ENCODE data around the gene AKAP14. TPM values are rescaled to one million over a fixed set of nuclear protein-coding genes. Genes with fewer than 3 reads are reported as not detected.
"Not testable (repeated sequence)": the region's sequence is repeated elsewhere in the genome, so short reads cannot be mapped to it uniquely, and the experiment has no call there.

AKAP14 gene
- total and polyA plus RNA-seq, 9 donors: not detected

- Histone ChIP-seq H3K27me3 (ENCODE audit: control insufficient read depth, insufficient read depth, low read length) (peaks cover 2% of the 10 kb centered on the region), H3K9me3 (replicated peaks; ENCODE audit: control insufficient read depth, low read depth, low read length) (no peaks in the 10 kb centered on the region), H3K27ac (ENCODE audit: low read length) (no peak overlapping the region), H3K4me3 (ENCODE audit: low read length) (no peak overlapping the region), H3K4me1 (ENCODE audit: control insufficient read depth, insufficient read depth, low read length) (no peaks in the 10 kb centered on the region), H3K36me3 (ENCODE audit: control insufficient read depth, insufficient read depth, low read length) (no peaks in the 10 kb centered on the region)
- DNase-seq: no peak
- WGBS (ENCODE audit: insufficient coverage): no CpG with 5 or more reads among the region's 5 CpGs
Observed at GRCh38 chrX:119919835-119920585, 24.3 kb downstream of the AKAP14 start.

- not testable (repeated sequence) for H3K27ac ChIP-seq (ENCODE audit: low read length); H3K4me3 ChIP-seq (ENCODE audit: low read length)
Observed at GRCh38 chrX:119922391-119922790, 26.7 kb downstream of the AKAP14 start.

GRCh38 chrX:119935215-119935874 lies 39.7 kb downstream of the AKAP14 start:
- no peak overlapping the region for H3K27ac ChIP-seq (ENCODE audit: low read length)
- H3K9me3 ChIP-seq (replicated peaks; ENCODE audit: control insufficient read depth, low read depth, low read length): no peaks in the 10 kb centered on the region
- WGBS (ENCODE audit: insufficient coverage): 89% methylated on average over 3 of the region's 3 CpGs
- no peaks in the 10 kb centered on the region for H3K27me3 ChIP-seq (ENCODE audit: control insufficient read depth, insufficient read depth, low read length)
- no peak overlapping the region for H3K4me3 ChIP-seq (ENCODE audit: low read length)
- no peaks in the 10 kb centered on the region for H3K4me1 ChIP-seq (ENCODE audit: control insufficient read depth, insufficient read depth, low read length)
- DNase-seq: no peak
- H3K36me3 ChIP-seq (ENCODE audit: control insufficient read depth, insufficient read depth, low read length): peaks cover 15% of the 10 kb centered on the region

More at GRCh38 chrX:119922391-119922790, 26.7 kb downstream of the AKAP14 start:
- not testable (repeated sequence) for H3K27me3 ChIP-seq (ENCODE audit: control insufficient read depth, insufficient read depth, low read length); H3K36me3 ChIP-seq (ENCODE audit: control insufficient read depth, insufficient read depth, low read length); H3K9me3 ChIP-seq (replicated peaks; ENCODE audit: control insufficient read depth, low read depth, low read length); H3K4me1 ChIP-seq (ENCODE audit: control insufficient read depth, insufficient read depth, low read length); DNase-seq
- WGBS (ENCODE audit: insufficient coverage): no CpG with 5 or more reads among the region's 7 CpGs

- no peak for DNase-seq
- peaks cover 4% of the 10 kb centered on the region for H3K4me1 ChIP-seq (ENCODE audit: control insufficient read depth, insufficient read depth, low read length)
- no peaks in the 10 kb centered on the region for H3K27me3 ChIP-seq (ENCODE audit: control insufficient read depth, insufficient read depth, low read length)
- no peak overlapping the region for H3K27ac ChIP-seq (ENCODE audit: low read length)
- no peaks in the 10 kb centered on the region for H3K9me3 ChIP-seq (replicated peaks; ENCODE audit: control insufficient read depth, low read depth, low read length)
- H3K36me3 ChIP-seq (ENCODE audit: control insufficient read depth, insufficient read depth, low read length): no peaks in the 10 kb centered on the region
- H3K4me3 ChIP-seq (ENCODE audit: low read length): no peak overlapping the region
Observed at GRCh38 chrX:119941336-119941735, 45.6 kb downstream of the AKAP14 start.

GRCh38 chrX:119942173-119942819 lies 46.6 kb downstream of the AKAP14 start:
- Histone ChIP-seq H3K36me3 (ENCODE audit: control insufficient read depth, insufficient read depth, low read length) (no peaks in the 10 kb centered on the region), H3K27ac (ENCODE audit: low read length) (peak overlapping the region; percentile 91), H3K4me1 (ENCODE audit: control insufficient read depth, insufficient read depth, low read length) (peaks cover 4% of the 10 kb centered on the region), H3K9me3 (replicated peaks; ENCODE audit: control insufficient read depth, low read depth, low read length) (no peaks in the 10 kb centered on the region), H3K27me3 (ENCODE audit: control insufficient read depth, insufficient read depth, low read length) (no peaks in the 10 kb centered on the region), H3K4me3 (ENCODE audit: low read length) (peak overlapping the region; percentile 61)
- no peak for DNase-seq
- 57% methylated on average over 6 of the region's 13 CpGs for WGBS (ENCODE audit: insufficient coverage)

DNA sequence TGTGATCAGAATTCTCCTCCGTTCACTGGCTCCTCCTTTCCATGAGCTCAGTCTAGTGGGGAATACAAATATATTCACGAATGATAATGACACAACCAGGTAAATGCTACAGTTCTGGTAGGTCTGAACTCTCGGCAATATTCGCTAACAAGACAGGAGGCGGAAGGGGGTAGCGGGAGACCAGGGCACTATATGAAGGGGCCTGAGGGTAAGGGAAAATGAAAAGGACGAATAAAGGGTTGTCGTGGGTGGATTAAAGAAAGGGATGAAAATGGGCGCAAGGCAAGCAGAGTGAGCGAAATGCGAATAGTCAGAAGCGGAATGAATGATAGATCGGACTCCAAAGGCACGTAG lies 47.1 kb downstream of the AKAP14 start:
- peak; percentile 4 for DNase-seq
- H3K36me3 ChIP-seq (ENCODE audit: control insufficient read depth, insufficient read depth, low read length): no peaks in the 10 kb centered on the region
- 31% methylated on average over 12 of the region's 14 CpGs for WGBS (ENCODE audit: insufficient coverage)
- no peaks in the 10 kb centered on the region for H3K27me3 ChIP-seq (ENCODE audit: control insufficient read depth, insufficient read depth, low read length)
- H3K4me1 ChIP-seq (ENCODE audit: control insufficient read depth, insufficient read depth, low read length): peaks cover 4% of the 10 kb centered on the region
- H3K27ac ChIP-seq (ENCODE audit: low read length): peak overlapping the region; percentile 91
- no peaks in the 10 kb centered on the region for H3K9me3 ChIP-seq (replicated peaks; ENCODE audit: control insufficient read depth, low read depth, low read length)
- peak overlapping the region; percentile 61 for H3K4me3 ChIP-seq (ENCODE audit: low read length)

GRCh38 chrX:119943185-119943988 lies 47.7 kb downstream of the AKAP14 start, which contains the start of gene NKAP:
NKAP (minus strand) TSS chrX:119943751; CDS start chrX:119943605, 146 bp downstream.
- peaks cover 4% of the 10 kb centered on the region for H3K4me1 ChIP-seq (ENCODE audit: control insufficient read depth, insufficient read depth, low read length)
- peak; percentile 97 for DNase-seq
- H3K4me3 ChIP-seq (ENCODE audit: low read length): peak within 1 kb of the TSS; percentile 61
- H3K9me3 ChIP-seq (replicated peaks; ENCODE audit: control insufficient read depth, low read depth, low read length): no peaks in the 10 kb centered on the region
- 37% methylated on average over 53 of the region's 59 CpGs for WGBS (ENCODE audit: insufficient coverage)
- no peaks in the 10 kb centered on the region for H3K36me3 ChIP-seq (ENCODE audit: control insufficient read depth, insufficient read depth, low read length)
- no peaks in the 10 kb centered on the region for H3K27me3 ChIP-seq (ENCODE audit: control insufficient read depth, insufficient read depth, low read length)
- peak within 1 kb of the TSS; percentile 91 for H3K27ac ChIP-seq (ENCODE audit: low read length)

DNA sequence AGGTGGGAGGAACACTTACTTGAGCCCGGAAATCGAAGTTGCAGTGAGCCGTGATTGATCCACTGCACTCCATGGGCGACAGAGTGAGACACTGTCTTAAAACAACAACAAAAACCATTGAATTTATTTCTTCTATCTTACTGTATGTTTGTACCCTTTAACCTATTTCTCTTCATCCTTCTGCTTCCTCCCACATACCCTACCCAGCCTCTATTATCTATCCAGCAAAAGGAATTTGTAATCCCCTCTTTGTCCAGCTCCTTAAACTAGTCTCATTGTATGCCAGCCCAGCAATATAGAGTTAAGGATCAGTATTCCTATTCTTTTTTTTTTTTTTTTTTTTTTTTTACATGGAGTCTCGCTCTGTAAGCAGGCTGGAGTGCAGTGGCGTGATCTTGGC lies 49.8 kb downstream of the AKAP14 start:
- Histone ChIP-seq H3K4me3 (ENCODE audit: low read length) (no peak overlapping the region), H3K9me3 (replicated peaks; ENCODE audit: control insufficient read depth, low read depth, low read length) (no peaks in the 10 kb centered on the region), H3K27ac (ENCODE audit: low read length) (no peak overlapping the region), H3K36me3 (ENCODE audit: control insufficient read depth, insufficient read depth, low read length) (no peaks in the 10 kb centered on the region), H3K4me1 (ENCODE audit: control insufficient read depth, insufficient read depth, low read length) (peaks cover 4% of the 10 kb centered on the region), H3K27me3 (ENCODE audit: control insufficient read depth, insufficient read depth, low read length) (no peaks in the 10 kb centered on the region)
- no peak for DNase-seq
- WGBS (ENCODE audit: insufficient coverage): 100% methylated on average over 1 of the region's 6 CpGs

- Histone ChIP-seq H3K4me3 (ENCODE audit: low read length) (no peak overlapping the region), H3K27me3 (ENCODE audit: control insufficient read depth, insufficient read depth, low read length) (no peaks in the 10 kb centered on the region), H3K4me1 (ENCODE audit: control insufficient read depth, insufficient read depth, low read length) (no peaks in the 10 kb centered on the region), H3K27ac (ENCODE audit: low read length) (no peak overlapping the region), H3K9me3 (replicated peaks; ENCODE audit: control insufficient read depth, low read depth, low read length) (no peaks in the 10 kb centered on the region), H3K36me3 (ENCODE audit: control insufficient read depth, insufficient read depth, low read length) (no peaks in the 10 kb centered on the region)
- 82% methylated on average over 3 of the region's 5 CpGs for WGBS (ENCODE audit: insufficient coverage)
- DNase-seq: no peak
Observed at GRCh38 chrX:119948381-119948780, 52.7 kb downstream of the AKAP14 start.

GRCh38 chrX:119954374-119954773 lies 58.7 kb downstream of the AKAP14 start:
- no peaks in the 10 kb centered on the region for H3K27me3 ChIP-seq (ENCODE audit: control insufficient read depth, insufficient read depth, low read length)
- no peaks in the 10 kb centered on the region for H3K4me1 ChIP-seq (ENCODE audit: control insufficient read depth, insufficient read depth, low read length)
- DNase-seq: no peak
- no peak overlapping the region for H3K4me3 ChIP-seq (ENCODE audit: low read length)
- H3K9me3 ChIP-seq (replicated peaks; ENCODE audit: control insufficient read depth, low read depth, low read length): no peaks in the 10 kb centered on the region
- no peaks in the 10 kb centered on the region for H3K36me3 ChIP-seq (ENCODE audit: control insufficient read depth, insufficient read depth, low read length)
- H3K27ac ChIP-seq (ENCODE audit: low read length): no peak overlapping the region
- no CpG with 5 or more reads among the region's 3 CpGs for WGBS (ENCODE audit: insufficient coverage)

Measured in muscle of leg (tissue), 11 donors.